ENCODE results near the gene ARHGAP22. TPM values are rescaled to one million over a fixed set of nuclear protein-coding genes. Genes with fewer than 3 reads are reported as not detected.
A peak's percentile ranks its signal among the peaks of the same experiment; 100 is the strongest.

Gene ARHGAP22
- total RNA-seq, 1 donor from 2014 or later = 1.6 TPM

DNA sequence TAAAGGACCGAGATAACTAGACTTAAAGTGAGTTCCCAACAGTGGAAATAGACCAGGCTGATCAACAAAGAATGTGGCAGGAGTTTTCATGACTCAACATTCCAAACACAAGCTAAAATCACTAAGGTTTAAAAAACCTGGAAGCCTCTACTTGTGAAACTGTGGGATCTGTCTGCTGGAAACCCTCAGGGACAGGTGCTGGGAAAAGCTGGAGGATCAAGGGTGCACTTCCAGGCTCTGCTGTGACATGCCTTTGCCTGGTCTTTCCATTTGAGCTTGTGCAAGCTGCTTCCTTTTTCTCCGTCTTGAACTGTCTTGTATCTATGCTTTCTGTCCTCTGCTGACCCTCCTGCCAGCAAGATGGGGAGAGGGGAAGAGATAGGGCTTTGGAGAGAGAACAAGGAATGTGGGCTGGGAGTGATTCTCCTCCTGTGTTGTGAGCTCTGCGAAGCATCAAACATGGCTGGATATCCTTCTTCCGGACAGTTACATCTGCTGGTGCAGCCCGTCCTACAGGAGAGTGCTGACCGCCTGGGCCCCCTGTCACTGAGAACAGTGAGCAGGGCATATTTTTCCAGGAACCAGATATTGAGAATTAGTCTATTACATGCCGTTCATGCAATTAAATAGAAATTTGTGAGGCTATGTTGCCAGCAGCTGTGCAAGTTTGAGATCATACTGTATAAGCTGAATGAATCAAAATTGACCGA is 25.5 kb downstream of the ARHGAP22 start:
- no peak for ATAC-seq

DNA sequence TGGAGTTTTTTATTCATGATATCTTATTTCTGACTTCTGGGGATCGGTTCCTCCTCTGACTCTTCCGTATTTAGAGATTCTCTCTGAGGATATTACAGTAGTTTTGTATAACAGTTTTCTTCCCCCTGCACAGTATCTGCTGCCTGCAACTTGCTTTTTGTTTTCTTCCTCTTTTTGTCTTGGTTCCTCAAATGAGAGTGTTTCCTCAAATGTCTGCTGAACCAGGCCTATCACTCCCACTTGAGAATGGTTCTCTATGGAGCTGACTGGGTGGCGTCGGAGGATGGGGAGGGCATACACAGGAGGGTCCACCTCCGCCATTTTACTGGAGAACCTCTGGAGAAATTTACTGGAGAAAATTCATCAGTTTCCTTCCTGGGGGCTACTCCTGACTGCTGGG is 27.7 kb downstream of the ARHGAP22 start:
- ATAC-seq = peak; percentile 14

- ATAC-seq = no peak
These were observed 28.4 kb downstream of the ARHGAP22 start for GRCh38 chr10:48576501-48576900.

DNA sequence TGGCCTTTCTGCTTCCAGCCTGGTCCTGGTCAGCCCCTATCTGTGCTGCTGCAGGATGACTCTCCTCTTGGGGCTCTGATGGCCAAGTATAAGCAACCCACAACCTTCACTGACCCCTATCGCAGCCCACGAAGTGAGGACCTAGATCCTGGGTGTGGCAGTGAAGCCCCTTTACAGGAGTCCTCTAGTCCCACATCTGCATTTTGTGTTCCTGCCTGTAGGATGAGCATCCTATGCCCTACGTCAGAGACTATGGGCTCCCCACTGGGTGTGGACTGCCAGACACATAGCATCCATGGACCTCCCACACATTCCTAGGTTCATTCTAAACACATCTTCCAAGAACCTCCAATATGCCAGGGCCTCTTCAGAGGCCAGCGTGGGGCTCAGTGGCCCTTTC is 29.0 kb downstream of the ARHGAP22 start:
- ATAC-seq = no peak

DNA sequence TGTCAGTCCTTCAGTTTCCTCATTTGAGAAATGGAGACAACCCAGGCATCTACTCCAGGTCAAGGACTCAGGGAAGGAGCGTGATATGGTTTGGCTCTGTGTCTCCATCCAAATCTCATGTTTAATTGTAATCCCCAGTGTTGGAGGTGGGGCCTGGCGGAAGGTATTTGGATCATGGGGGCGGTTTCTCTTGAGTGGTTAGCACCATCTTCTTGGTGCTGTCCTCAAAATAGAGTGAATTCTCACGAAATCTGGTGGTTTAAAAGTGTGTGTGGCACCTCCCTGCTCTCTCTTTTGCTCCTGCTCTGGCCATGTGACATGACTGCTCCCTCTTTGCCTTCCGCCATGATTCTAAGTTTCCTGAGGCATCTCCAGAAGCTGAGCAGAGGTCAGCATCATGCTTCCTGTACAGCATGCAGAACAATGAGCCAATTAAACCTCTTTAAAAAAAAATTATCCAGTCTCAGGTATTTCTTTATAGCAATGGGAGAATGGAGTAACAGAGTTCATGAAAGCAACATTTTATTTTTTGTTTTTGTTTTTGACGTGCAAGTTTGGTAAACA is 30.0 kb downstream of the ARHGAP22 start:
- no peak for ATAC-seq

GRCh38 chr10:48574322-48574796 is 30.5 kb downstream of the ARHGAP22 start:
- peak; percentile 17 for ATAC-seq

DNA sequence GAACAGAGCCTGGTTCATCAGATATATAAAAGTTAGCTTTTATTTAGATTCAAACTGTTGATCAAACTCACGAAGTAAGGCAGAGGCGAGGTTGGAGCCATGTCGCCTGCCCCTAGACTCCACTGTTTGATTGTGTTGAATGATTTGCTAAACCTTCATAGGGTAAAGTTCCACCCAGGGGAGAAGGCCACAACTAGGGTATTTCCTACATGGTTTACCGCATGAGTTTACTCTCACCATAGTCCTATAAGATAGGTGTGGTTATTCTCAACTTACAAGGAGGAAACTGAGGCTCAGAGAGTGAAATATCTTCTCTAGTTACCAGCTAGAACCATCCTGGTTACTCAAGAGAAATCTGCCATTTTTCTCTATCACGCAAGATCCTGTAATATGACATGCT is 31.8 kb downstream of the ARHGAP22 start:
- no peak for ATAC-seq

GRCh38 chr10:48572414-48572813 is 32.5 kb downstream of the ARHGAP22 start:
- ATAC-seq = peak; percentile 56

GRCh38 chr10:48568546-48568945 is 36.3 kb downstream of the ARHGAP22 start:
- ATAC-seq = no peak

DNA sequence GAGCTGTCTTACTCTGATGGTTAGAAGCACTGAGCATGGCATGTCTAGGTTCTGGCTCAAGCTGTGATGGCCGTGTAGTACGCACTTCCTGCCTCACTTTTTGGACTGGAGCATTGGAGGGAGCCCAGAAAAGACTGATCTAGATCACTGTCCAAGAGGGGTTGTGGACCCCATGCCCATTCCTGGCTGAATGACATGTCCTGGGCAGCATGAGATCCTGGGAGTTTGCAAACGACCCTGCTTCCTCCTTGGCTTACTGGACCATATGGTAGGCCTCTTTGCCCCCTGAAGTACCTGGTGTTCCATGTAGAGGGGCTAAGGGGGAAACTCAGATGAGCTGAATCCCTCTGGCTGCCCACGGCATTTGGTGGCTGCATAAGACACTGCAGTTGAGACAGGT is 36.7 kb downstream of the ARHGAP22 start:
- ATAC-seq = no peak

- no peak for ATAC-seq
These were observed 37.5 kb downstream of the ARHGAP22 start for GRCh38 chr10:48567346-48567745.

- no peak for ATAC-seq
These were observed 40.3 kb downstream of the ARHGAP22 start for GRCh38 chr10:48564466-48565160.

- ATAC-seq = no peak
These were observed 47.3 kb downstream of the ARHGAP22 start for GRCh38 chr10:48557511-48558123.

DNA sequence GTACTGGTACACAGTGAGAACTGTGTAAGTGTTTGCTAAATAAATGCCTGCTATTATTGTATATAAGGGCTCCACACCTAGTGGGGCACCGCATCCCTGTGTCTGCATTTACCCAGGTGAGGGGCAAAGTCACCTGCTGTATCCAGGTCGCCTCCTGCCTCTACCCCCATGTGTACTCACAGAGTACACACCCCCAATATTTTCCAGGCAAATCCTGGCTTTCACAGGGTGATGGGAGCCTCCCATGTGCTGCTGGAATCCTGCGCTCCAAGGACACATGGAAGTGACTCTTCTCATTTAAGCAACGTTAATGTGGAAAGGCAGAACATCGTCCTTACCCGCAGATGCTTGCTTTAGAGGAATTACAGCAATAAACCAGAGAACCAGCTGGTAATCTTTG is 48.2 kb downstream of the ARHGAP22 start:
- no peak for ATAC-seq

DNA sequence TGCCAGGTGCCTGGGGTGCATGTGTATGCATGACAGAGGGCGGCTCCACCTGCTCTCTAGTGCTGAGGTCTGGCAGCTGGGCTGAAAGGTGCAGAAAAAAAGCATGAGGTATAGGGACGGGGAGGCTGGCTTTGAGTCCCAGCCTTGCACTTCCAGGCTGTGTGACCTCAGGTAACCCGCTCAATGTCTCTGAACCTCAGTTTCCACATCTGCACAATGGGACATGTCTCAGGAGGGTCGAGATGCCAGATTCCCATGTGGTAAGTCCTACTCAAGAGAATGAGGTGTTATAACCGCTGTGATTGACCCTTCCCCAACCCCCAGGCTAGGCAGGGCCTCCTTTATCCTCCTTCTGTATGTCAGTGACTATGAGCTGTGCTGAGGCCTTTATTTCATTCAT is 48.8 kb downstream of the ARHGAP22 start:
- ATAC-seq = no peak

- ATAC-seq = no peak
These were observed 49.4 kb downstream of the ARHGAP22 start for GRCh38 chr10:48555310-48556042.

GRCh38 chr10:48554656-48555055 is 50.2 kb downstream of the ARHGAP22 start:
- no peak for ATAC-seq

DNA sequence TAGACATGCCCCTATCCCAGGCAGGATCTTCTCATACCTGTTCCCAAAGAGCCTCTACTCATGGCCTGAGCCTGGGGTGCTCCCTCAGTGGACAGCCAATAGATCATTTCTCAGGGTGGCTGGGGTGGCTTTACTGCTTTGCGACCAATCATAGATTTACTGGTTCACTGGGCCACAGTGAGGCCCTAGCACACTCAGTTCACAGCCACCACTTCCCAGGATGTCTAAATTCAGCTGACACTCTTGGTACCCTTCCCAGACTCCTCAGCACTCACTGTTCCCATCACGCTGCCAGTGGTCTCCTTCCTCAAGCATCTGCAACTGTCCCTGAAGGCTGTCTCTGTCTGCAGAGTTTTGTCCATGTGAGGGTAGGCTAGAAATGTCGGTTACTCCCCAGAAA is 50.6 kb downstream of the ARHGAP22 start:
- no peak for ATAC-seq

DNA sequence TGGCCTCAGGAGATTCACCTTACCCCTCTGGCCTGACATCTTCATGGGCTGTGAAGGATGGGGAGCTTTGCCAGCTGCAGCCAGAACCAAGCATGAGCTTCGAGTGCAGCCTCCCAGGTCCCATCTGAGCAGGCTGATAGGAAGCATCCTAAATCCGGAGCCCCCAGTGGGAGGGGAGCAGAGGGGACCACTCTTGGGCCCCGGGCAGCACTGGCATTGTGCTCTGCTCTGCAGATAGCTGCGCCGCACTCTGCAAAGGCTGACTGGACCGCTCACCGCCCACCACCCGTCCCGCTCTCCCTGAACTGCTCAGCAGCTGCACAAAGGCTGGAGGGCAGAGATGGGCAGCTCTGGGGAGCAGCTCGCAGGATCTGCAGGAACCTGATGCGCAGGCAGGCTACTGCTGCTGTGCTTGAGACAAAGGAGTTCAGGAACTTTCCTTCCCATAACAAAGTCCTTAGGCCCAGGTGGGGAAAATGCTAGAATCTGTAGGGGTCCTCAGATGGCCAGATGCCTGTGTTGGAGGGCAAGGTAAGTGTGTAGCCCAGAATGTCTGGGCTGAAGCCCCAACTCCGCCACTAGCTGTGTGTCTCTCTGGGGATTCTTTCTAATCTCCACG is 51.8 kb downstream of the ARHGAP22 start:
- no peak for ATAC-seq

- ATAC-seq = peak; percentile 56
These were observed 52.8 kb downstream of the ARHGAP22 start for GRCh38 chr10:48551861-48552591.

- no peak for ATAC-seq
These were observed 53.9 kb downstream of the ARHGAP22 start for GRCh38 chr10:48550977-48551376.

All from esophagus mucosa (tissue), 1 donor.